OCI-LY1 (cell line): ENCODE measurements around the gene RGL4.

Source experiments
- CTCF ChIP-seq: fragments of 200-600 bp; sonication (generic), shearing (Covaris generic); IDR thresholded peaks from 2 replicates; pipeline ENCODE4 v1.5.1; 2017; ENCODE audit warnings: mild to moderate bottlenecking, antibody characterized with exemption, low read length, moderate library complexity, mixed read lengths
- EZH2 ChIP-seq: fragments of 200-600 bp; sonication (generic), shearing (Covaris generic); IDR thresholded peaks from 2 replicates; pipeline ENCODE4 v1.8.0; 2017; ENCODE audit warnings: borderline replicate concordance, mixed run types, mild to moderate bottlenecking, antibody characterized with exemption, low read length, moderate library complexity, mixed read lengths

GRCh38 chr22:23670378-23671295 is 20.2 kb upstream of the RGL4 start:
- TF ChIP-seq EZH2 (no peak), CTCF (no peak)
